CD1c-positive myeloid dendritic cell (primary cell): Measurements from ENCODE around the gene BBS5.

Experiments used
- DNase-seq: peaks from one replicate; pipeline ENCODE4 v3.0.0-alpha.2; 2016; ENCODE audit errors: extremely low spot score

BBS5 gene

DNA sequence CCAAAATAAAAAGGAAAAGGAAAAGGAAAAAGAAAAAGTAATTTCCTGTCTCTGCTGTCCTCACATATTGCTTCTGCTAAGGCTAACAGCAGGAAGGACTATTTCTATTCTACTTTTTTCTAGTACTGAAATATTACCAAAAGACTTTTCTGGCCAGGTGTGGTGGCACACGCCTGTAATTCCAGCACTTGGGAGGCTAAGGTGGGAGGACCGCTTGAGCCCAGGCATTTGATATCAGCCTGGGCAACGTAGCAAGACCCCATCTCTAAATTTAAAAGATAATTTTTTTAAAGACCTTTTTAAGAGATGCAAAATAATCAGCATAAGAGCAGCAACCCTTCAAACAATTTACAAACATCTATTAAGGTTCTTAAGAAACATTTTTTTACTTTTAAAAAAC is 63.1 kb downstream of the BBS5 start:
- no peak for DNase-seq

DNA sequence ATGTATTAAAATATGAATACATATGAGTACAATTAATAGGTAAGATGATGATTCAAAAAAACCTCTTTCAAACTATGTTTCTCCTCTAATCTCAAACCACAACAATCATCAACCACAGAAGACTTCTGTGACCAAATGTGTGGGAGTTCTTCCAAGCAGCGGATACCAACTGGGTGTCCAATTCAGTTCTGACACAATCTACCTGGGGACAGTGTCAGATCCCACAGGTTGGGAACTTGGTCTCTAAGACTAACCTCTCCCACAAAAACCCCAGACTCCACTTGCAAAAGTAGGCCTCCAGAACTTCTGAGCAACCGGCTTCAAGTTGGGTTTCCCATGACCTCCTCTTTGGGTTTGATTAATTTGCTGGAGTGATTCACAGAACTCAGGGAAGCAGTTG is 67.5 kb downstream of the BBS5 start:
- DNase-seq: no peak
